Measurements from ENCODE around the gene RPS6KA4. TPM values are rescaled to one million over a fixed set of nuclear protein-coding genes. Genes with fewer than 3 reads are reported as not detected.

The RPS6KA4 gene
- total RNA-seq, 5 donors from 2014 or later (not counting 1 experiment from before 2014, with no cell fraction given) = 16.5 to 48.7 (median 43.7) TPM

GRCh38 chr11:64367931-64368672 is 9.1 kb downstream of the RPS6KA4 start:
- DNase-seq (no peak), ATAC-seq (replicated peaks in 1 of 4) (no peak)
- Mint-ChIP-seq H3K36me3 (peaks cover 21% of the 10 kb centered on the region), H3K4me1 (peaks cover 0 to 3% (median 0%) of the 10 kb centered on the region in 3 donors), H3K4me3 (no peak overlapping the region), H3K9me3 (no peaks in the 10 kb centered on the region), H3K27me3 (no peaks in the 10 kb centered on the region), H3K27ac (no peak overlapping the region)
- H3K36me3 ChIP-seq (ENCODE audit: control insufficient read depth in 2 of 2, extremely low read depth in 1 of 2, insufficient read depth in 1 of 2, low read length in 1 of 2) = peaks cover 39 to 47% of the 10 kb centered on the region in 2 donors
- H3K27ac ChIP-seq (ENCODE audit: low read length) = no peak overlapping the region
- WGBS (ENCODE audit: insufficient coverage) = 97% methylated on average over 41 of the region's 46 CpGs
- no peaks in the 10 kb centered on the region for H3K4me1 ChIP-seq (ENCODE audit: control insufficient read depth in 1 of 2, extremely low read depth in 1 of 2, insufficient read depth in 2 of 2, low read length in 2 of 2)
- H3K27me3 ChIP-seq (replicated peaks in 1 of 2; ENCODE audit: control insufficient read depth in 2 of 2, extremely low read depth in 1 of 2, insufficient read depth in 2 of 2, low read length in 1 of 2) = no peaks in the 10 kb centered on the region
- POLR2A ChIA-PET = interaction anchor here in 1 of 2 donors (0.7 kb wide), 1 partner anchor 161 kb away, joined by 9 read pairs; no protein-coding TSS in a partner anchor
- no peaks in the 10 kb centered on the region for H3K9me3 ChIP-seq
- no peak overlapping the region for H3K4me3 ChIP-seq (ENCODE audit: control insufficient read depth in 1 of 2, extremely low read depth in 1 of 2, low read length in 1 of 2)
- CTCF ChIA-PET = no interaction called here

GRCh38 chr11:64368673-64369074 is 9.7 kb downstream of the RPS6KA4 start:
- 98% methylated on average over 28 of the region's 28 CpGs for WGBS (ENCODE audit: insufficient coverage)
- H3K36me3 Mint-ChIP-seq = peaks cover 20% of the 10 kb centered on the region
- Histone ChIP-seq H3K36me3 (ENCODE audit: control insufficient read depth in 2 of 2, extremely low read depth in 1 of 2, insufficient read depth in 1 of 2, low read length in 1 of 2) (peaks cover 33 to 44% of the 10 kb centered on the region in 2 donors), H3K4me3 (ENCODE audit: control insufficient read depth in 1 of 2, extremely low read depth in 1 of 2, low read length in 1 of 2) (no peak overlapping the region), H3K27ac (ENCODE audit: low read length) (no peak overlapping the region), H3K27me3 (replicated peaks in 1 of 2; ENCODE audit: control insufficient read depth in 2 of 2, extremely low read depth in 1 of 2, insufficient read depth in 2 of 2, low read length in 1 of 2) (no peaks in the 10 kb centered on the region), H3K9me3 (no peaks in the 10 kb centered on the region), H3K4me1 (ENCODE audit: control insufficient read depth in 1 of 2, extremely low read depth in 1 of 2, insufficient read depth in 2 of 2, low read length in 2 of 2) (no peaks in the 10 kb centered on the region)
- ATAC-seq (replicated peaks in 1 of 4) (no peak), DNase-seq (no peak)
- H3K27ac Mint-ChIP-seq = no peak overlapping the region
- H3K4me3 Mint-ChIP-seq = no peak overlapping the region
- H3K9me3 Mint-ChIP-seq = no peaks in the 10 kb centered on the region
- no peaks in the 10 kb centered on the region for H3K27me3 Mint-ChIP-seq
- H3K4me1 Mint-ChIP-seq = peaks cover 0 to 3% (median 0%) of the 10 kb centered on the region in 3 donors
- ChIA-PET CTCF (no interaction called here), POLR2A (interaction anchor here in 1 of 2 donors (0.7 kb wide), 1 partner anchor 161 kb away, joined by 9 read pairs; no protein-coding TSS in a partner anchor)

GRCh38 chr11:64369440-64370421 is 10.8 kb downstream of the RPS6KA4 start:
- Histone ChIP-seq H3K4me3 (ENCODE audit: control insufficient read depth in 1 of 2, extremely low read depth in 1 of 2, low read length in 1 of 2) (no peak overlapping the region), H3K9me3 (no peaks in the 10 kb centered on the region), H3K27ac (ENCODE audit: low read length) (no peak overlapping the region), H3K27me3 (replicated peaks in 1 of 2; ENCODE audit: control insufficient read depth in 2 of 2, extremely low read depth in 1 of 2, insufficient read depth in 2 of 2, low read length in 1 of 2) (no peaks in the 10 kb centered on the region), H3K36me3 (ENCODE audit: control insufficient read depth in 2 of 2, extremely low read depth in 1 of 2, insufficient read depth in 1 of 2, low read length in 1 of 2) (peaks cover 30 to 37% of the 10 kb centered on the region in 2 donors), H3K4me1 (ENCODE audit: control insufficient read depth in 1 of 2, extremely low read depth in 1 of 2, insufficient read depth in 2 of 2, low read length in 2 of 2) (no peaks in the 10 kb centered on the region)
- ATAC-seq (replicated peaks in 1 of 4) (no peak), DNase-seq (no peak)
- peaks cover 16% of the 10 kb centered on the region for H3K36me3 Mint-ChIP-seq
- H3K9me3 Mint-ChIP-seq = no peaks in the 10 kb centered on the region
- POLR2A ChIA-PET = no interaction called here
- no peaks in the 10 kb centered on the region for H3K27me3 Mint-ChIP-seq
- 98% methylated on average over 46 of the region's 82 CpGs for WGBS (ENCODE audit: insufficient coverage)
- H3K4me1 Mint-ChIP-seq = no peaks in the 10 kb centered on the region
- CTCF ChIA-PET = no interaction called here
- no peak overlapping the region for H3K27ac Mint-ChIP-seq
- H3K4me3 Mint-ChIP-seq = no peak overlapping the region

GRCh38 chr11:64371201-64371600 is 12.2 kb downstream of the RPS6KA4 start:
- Mint-ChIP-seq H3K27ac (no peak overlapping the region), H3K36me3 (peaks cover 16% of the 10 kb centered on the region), H3K4me1 (no peaks in the 10 kb centered on the region), H3K4me3 (no peak overlapping the region), H3K27me3 (no peaks in the 10 kb centered on the region), H3K9me3 (no peaks in the 10 kb centered on the region)
- no peak for ATAC-seq (replicated peaks in 1 of 4)
- ChIA-PET CTCF (no interaction called here), POLR2A (no interaction called here)
- Histone ChIP-seq H3K9me3 (no peaks in the 10 kb centered on the region), H3K4me1 (ENCODE audit: control insufficient read depth in 1 of 2, extremely low read depth in 1 of 2, insufficient read depth in 2 of 2, low read length in 2 of 2) (no peaks in the 10 kb centered on the region), H3K36me3 (ENCODE audit: control insufficient read depth in 2 of 2, extremely low read depth in 1 of 2, insufficient read depth in 1 of 2, low read length in 1 of 2) (peaks cover 27% of the 10 kb centered on the region in 2 donors), H3K27ac (ENCODE audit: low read length) (no peak overlapping the region), H3K27me3 (replicated peaks in 1 of 2; ENCODE audit: control insufficient read depth in 2 of 2, extremely low read depth in 1 of 2, insufficient read depth in 2 of 2, low read length in 1 of 2) (no peaks in the 10 kb centered on the region), H3K4me3 (ENCODE audit: control insufficient read depth in 1 of 2, extremely low read depth in 1 of 2, low read length in 1 of 2) (no peak overlapping the region)
- DNase-seq = no peak
- 100% methylated on average over 6 of the region's 22 CpGs for WGBS (ENCODE audit: insufficient coverage)

- 93% methylated on average over 5 of the region's 6 CpGs for WGBS (ENCODE audit: insufficient coverage)
- Mint-ChIP-seq H3K27ac (no peak overlapping the region), H3K4me1 (no peaks in the 10 kb centered on the region), H3K36me3 (peaks cover 10% of the 10 kb centered on the region), H3K4me3 (no peak overlapping the region), H3K27me3 (no peaks in the 10 kb centered on the region), H3K9me3 (no peaks in the 10 kb centered on the region)
- H3K4me1 ChIP-seq (ENCODE audit: control insufficient read depth in 1 of 2, extremely low read depth in 1 of 2, insufficient read depth in 2 of 2, low read length in 2 of 2) = no peaks in the 10 kb centered on the region
- ChIA-PET POLR2A (no interaction called here), CTCF (interaction anchor here in 1 of 2 donors (0.6 kb wide), 1 partner anchor 56 kb away, joined by 4 read pairs; no protein-coding TSS in a partner anchor)
- H3K27me3 ChIP-seq (replicated peaks in 1 of 2; ENCODE audit: control insufficient read depth in 2 of 2, extremely low read depth in 1 of 2, insufficient read depth in 2 of 2, low read length in 1 of 2) = no peaks in the 10 kb centered on the region
- DNase-seq (no peak), ATAC-seq (replicated peaks in 1 of 4) (no peak)
- peaks cover 20 to 26% of the 10 kb centered on the region in 2 donors for H3K36me3 ChIP-seq (ENCODE audit: control insufficient read depth in 2 of 2, extremely low read depth in 1 of 2, insufficient read depth in 1 of 2, low read length in 1 of 2)
- H3K9me3 ChIP-seq = no peaks in the 10 kb centered on the region
- H3K4me3 ChIP-seq (ENCODE audit: control insufficient read depth in 1 of 2, extremely low read depth in 1 of 2, low read length in 1 of 2) = no peak overlapping the region
- no peak overlapping the region for H3K27ac ChIP-seq (ENCODE audit: low read length)
Measured at GRCh38 chr11:64372021-64372420, 13.1 kb downstream of the RPS6KA4 start.

- no peak overlapping the region for H3K27ac ChIP-seq (ENCODE audit: low read length)
- H3K4me1 ChIP-seq (ENCODE audit: control insufficient read depth in 1 of 2, extremely low read depth in 1 of 2, insufficient read depth in 2 of 2, low read length in 2 of 2) = no peaks in the 10 kb centered on the region
- ChIA-PET CTCF (interaction anchor here in 1 of 2 donors (0.6 kb wide), 1 partner anchor 55 kb away, joined by 4 read pairs; no protein-coding TSS in a partner anchor), POLR2A (no interaction called here)
- ATAC-seq (replicated peaks in 1 of 4) = no peak
- H3K9me3 ChIP-seq = no peaks in the 10 kb centered on the region
- no peak for DNase-seq
- H3K9me3 Mint-ChIP-seq = no peaks in the 10 kb centered on the region
- no peaks in the 10 kb centered on the region for H3K4me1 Mint-ChIP-seq
- H3K4me3 Mint-ChIP-seq = no peak overlapping the region
- no peaks in the 10 kb centered on the region for H3K27me3 Mint-ChIP-seq
- H3K27ac Mint-ChIP-seq = no peak overlapping the region
- H3K36me3 ChIP-seq (ENCODE audit: control insufficient read depth in 2 of 2, extremely low read depth in 1 of 2, insufficient read depth in 1 of 2, low read length in 1 of 2) = peaks cover 13 to 22% of the 10 kb centered on the region in 2 donors
- H3K36me3 Mint-ChIP-seq = peaks cover 10% of the 10 kb centered on the region
- no peaks in the 10 kb centered on the region for H3K27me3 ChIP-seq (replicated peaks in 1 of 2; ENCODE audit: control insufficient read depth in 2 of 2, extremely low read depth in 1 of 2, insufficient read depth in 2 of 2, low read length in 1 of 2)
- H3K4me3 ChIP-seq (ENCODE audit: control insufficient read depth in 1 of 2, extremely low read depth in 1 of 2, low read length in 1 of 2) = no peak overlapping the region
- 85% methylated on average over 16 of the region's 18 CpGs for WGBS (ENCODE audit: insufficient coverage)
Measured at GRCh38 chr11:64372802-64373597, 14.0 kb downstream of the RPS6KA4 start.

All from T-cell (primary cell).